Measurements from ENCODE around the gene SMG9.

The SMG9 gene

DNA sequence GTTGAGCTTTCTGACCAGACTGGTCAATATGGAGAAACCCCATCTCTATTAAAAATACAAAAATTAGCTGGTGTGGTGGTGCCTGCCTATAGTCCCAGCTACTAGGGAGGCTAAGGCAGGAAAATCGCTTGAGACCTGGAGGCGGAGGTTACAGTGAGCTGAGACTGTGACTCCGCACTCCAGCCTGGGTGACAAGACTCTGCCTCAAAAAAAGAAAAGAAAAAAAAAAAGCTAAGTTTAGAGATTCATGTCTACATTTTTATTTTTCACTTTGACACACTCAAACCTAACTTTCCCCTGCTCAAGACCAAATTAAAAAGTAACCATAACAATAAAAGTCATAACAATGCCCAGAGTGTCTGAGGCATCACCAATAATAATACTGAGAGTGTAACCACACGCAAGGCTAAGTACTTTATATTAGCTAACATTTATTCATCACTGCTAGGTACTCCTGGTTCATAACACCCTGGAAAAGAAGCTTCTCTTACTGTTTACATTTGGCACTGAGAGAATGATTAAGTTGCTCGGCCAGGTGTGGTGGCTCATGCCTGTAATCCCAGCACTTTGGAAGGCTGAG lies 33.2 kb downstream of the SMG9 start:
- no peak for DNase-seq (ENCODE audit: low spot score)

DNA sequence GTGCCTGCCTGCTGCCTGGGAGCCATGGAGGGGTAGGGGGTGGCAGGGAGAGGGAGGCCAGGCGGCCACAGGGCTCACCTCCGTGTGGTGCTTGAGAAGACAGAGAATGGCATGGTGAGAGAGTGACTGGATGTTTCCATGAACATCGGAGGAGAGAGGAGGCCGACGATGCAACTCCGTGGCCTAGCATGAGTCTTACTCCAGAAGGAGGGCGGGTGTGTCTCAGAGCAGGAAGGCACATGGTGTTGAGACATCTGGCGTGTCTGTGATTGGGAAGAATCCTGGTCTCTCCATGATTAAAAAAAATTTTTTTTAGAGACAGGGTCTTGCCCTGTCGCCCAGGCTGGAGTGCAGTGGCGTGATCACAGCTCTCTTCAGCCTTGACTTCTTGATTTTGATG lies 33.8 kb downstream of the SMG9 start:
- DNase-seq (ENCODE audit: low spot score), result no peak

DNA sequence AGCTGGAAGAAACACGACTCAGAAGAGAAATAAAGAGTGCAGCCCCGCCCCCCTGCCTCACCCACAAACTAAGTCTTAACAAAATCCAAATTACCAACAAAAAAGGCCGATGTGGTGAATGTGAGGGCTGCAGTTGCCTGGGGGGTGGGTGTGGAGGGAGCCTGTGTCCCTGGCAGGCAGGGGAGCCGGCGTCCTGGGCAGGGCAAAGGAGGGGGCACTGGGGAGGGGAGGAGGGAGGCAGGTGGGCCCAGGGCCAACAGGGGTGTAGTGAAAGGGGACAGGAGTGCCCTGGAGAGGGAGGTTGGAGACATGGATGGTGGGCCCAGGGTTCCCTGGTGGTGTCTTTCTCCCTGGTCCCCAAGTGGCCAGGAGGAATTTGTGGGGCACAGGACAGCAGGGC lies 34.8 kb downstream of the SMG9 start:
- peak; percentile 38 for DNase-seq (ENCODE audit: low spot score)

- DNase-seq (ENCODE audit: low spot score), result no peak
These were observed 35.3 kb downstream of the SMG9 start for GRCh38 chr19:43719378-43719868.

- DNase-seq (ENCODE audit: low spot score), result no peak
These were observed 36.0 kb downstream of the SMG9 start for GRCh38 chr19:43718627-43719377.

DNA sequence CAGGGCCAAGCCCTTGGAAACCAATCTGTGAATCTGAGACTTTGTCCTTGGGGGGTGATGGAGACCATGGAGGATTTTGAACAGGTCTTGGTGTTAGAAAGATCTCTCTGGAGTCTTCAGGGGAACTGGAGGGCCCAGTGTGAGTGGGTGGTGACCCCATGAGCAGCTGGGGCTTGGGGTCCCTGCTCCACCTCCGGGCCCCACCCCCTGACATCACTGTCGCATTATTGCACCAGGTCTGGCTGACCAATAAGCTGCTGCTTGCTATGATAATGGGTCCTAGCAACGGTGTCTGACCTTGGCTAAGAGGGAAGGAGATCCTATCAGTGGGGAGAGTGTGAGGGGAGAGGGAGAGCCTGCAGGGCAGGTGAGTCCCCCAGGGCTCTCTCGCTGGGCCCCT lies 39.0 kb downstream of the SMG9 start, which contains the start of gene IRGC:
Gene IRGC (plus strand): TSS at position 301 of the 400 bp plus-strand sequence. CDS start 2,483 bp downstream, outside the sequence.
- no peak for DNase-seq (ENCODE audit: low spot score)

DNA sequence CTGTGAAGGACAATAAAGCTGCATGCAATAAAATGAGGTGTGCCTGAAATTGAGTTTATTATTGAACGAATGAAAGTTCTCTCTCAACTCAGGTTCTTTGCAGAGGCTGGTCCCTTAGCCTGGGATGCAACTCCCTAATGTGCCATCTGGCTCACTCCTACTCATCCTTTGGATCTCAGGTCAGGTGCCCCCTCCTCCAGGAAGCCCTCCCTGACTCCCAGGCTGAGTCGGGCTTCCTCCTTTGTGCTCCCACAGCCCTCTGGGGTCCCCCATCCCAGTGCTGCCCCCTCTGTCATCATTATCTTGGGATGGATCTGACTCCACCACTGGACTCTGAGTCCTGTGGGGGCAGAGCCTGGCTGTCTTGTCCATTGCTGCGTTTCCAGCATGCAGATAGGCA lies 41.6 kb downstream of the SMG9 start:
- no peak for DNase-seq (ENCODE audit: low spot score)

GRCh38 chr19:43711751-43712355 lies 42.9 kb downstream of the SMG9 start:
- no peak for DNase-seq (ENCODE audit: low spot score)

DNA sequence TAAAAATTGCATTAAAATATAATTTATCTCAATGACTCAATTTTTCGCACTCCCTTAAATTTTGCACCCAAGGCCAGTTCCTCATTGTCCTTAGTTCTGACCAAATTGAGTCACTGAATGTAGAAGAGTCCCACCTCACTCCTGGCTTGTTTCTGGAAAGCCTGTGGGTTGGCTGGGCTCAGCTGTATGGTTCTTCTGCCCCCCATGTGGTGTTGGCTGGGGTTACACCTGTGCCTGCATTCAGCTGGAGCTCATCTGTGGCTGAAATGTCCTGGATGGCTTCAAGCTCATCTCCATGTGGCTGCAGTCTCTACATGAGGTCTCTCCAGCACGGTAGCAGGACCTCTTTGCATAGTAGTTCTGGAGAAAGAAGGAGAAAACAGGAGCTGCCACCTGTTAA lies 46.0 kb downstream of the SMG9 start:
- no peak for DNase-seq (ENCODE audit: low spot score)

DNA sequence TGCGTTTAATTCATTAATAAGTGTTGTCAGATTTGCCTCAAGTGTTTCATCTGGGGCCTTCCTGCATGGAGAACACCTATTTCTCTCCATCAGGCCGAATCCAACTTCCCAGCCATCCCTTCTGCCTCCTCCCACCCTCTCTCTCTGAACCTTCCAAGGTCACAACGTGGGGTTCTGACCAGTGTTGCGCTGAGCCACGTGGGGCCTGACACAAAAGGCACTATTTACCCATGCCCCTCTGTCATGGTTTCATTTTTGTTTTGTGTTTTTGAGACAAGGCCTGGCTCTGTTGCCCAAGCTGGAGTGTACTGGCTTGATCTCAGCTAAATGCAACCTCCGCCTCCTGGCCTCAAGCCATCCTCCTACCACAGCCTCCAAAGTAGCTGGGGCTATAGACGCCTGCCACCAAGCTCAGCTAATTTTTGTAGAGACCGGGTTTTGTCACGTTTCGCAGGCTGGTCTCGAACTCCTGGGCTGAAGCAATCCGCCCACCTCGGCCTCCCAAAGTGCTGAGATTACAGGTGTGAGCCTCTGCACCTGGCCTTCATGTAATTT lies 47.5 kb downstream of the SMG9 start:
- no peak for DNase-seq (ENCODE audit: low spot score)

GRCh38 chr19:43705729-43706128 lies 49.0 kb downstream of the SMG9 start:
- DNase-seq (ENCODE audit: low spot score), result no peak

DNA sequence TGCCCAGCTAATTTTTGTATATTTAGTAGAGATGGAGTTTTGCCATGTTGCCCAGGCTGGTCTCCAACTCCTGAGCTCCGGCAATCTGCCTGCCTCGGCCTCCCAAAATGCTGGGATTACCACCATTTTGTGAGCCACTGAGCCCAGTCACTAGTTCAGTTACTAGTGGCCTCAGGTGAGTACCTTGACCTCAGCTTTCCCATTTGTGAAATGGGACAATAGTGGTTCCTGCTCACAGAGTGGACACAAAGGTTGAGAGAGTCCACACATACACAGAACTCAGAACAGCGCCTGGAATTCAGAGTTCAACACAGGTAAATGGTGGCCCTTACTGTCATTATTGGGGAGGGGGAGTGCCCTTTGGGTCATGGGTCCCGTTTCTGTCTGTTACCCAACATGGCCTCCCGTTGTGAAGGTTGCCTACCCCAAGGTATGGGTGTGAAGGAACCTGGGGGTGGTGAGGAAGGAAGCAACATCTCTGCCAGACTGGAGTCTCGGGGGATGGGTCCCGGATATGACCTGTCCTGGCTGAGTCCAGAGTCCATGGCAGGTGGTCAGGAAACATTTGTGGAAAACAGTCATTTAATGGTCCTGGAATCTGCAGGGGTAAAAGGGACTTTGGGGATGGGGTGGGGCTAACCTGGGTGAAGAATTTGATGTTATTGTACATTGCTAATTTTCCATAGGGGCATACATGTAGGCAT lies 50.6 kb downstream of the SMG9 start:
- DNase-seq (ENCODE audit: low spot score), result no peak

GRCh38 chr19:43700395-43701000 lies 54.3 kb downstream of the SMG9 start:
- no peak for DNase-seq (ENCODE audit: low spot score)

- peak; percentile 79 for DNase-seq (ENCODE audit: low spot score)
These were observed 55.0 kb downstream of the SMG9 start for GRCh38 chr19:43699506-43700394.

DNA sequence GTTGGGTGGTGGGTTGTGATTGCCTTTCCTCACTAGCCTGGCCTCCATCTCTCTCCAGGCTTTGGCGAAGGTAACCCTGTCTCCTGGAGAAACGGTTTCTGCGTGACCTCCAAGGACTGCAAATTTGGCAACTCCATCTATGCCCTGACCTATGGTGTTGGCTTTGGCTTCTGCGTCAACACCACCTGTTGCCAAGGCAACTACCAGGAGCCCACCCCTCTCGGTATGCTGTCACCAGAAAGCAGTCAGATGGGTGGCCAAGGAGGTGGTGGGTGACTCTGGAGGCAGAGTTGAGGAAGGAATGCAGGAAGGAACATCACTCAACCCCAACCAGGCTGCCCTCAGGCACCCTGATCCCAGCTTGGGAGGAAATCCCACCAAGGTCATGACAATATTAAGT lies 57.5 kb downstream of the SMG9 start:
- DNase-seq (ENCODE audit: low spot score), result no peak

DNA sequence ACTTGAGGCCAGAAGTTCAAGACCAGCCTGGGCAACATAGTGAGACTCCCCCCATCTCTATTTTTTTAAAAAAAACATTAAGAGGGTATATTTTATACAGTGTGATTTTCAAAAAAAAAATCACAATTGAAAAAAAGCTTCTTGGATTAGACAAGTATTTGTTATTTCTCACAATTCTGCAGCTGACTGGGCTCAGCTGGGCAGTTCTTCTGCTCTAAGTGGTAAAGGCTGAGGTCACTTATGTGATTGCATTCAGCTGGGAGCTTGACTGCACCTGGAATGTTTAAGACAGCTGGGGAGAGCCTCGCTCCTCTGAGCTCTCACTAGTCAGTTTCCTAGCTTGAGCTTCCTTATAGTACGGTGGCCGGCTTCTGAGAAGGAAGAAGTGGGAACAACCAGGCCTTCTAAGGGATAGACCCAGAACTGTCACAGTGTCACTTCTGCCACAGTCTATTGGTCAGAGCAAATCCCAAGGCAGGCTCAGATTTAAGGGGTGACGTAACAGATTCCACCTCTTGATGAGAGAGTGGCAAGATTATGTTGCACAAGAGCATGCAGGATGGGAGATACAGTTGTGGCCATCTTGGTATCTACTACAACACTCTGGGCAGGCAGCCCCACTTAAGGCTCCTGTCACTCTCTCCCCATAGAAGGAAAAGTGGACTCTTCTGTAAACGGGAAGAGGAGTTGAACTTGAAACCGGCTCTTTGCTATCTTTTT lies 58.6 kb downstream of the SMG9 start:
- DNase-seq (ENCODE audit: low spot score), result no peak

DNA sequence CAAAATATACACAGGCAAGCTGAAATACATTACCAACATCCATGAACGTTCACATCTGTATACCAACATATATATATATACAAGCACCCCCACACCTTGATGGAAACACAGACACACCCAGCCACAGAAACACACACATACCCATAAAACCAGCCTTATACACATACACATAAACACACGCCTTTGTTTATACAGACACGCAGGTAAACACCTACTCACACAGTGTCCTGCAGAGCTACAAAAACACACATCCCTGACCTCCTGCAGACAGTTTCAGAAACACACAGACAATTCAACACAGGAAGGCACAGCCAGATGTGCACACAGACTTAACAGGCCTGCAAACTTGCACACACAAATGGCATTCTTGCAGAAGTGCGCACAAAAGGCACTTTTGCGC lies 60.2 kb downstream of the SMG9 start:
- DNase-seq (ENCODE audit: low spot score), result no peak

DNA sequence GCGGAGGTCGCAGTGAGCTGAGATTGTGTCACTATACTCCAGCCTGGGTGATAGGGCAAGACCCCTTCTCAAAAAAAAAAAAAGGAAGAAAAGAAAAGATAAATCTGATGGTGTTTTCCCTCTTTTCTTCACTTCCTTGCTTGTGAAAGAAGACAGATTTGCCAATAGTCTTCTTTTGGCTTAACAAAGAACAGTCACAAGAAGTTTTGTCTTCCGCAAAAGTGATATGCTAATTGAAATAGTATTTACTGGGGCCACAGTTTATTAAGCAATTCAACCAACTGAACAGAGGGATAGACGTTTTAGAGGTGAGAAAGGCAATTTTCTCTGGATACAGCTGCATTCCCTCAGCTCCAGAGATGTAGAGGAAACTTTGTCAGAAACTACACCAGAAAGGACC lies 61.9 kb downstream of the SMG9 start:
- DNase-seq (ENCODE audit: low spot score), result no peak

DNA sequence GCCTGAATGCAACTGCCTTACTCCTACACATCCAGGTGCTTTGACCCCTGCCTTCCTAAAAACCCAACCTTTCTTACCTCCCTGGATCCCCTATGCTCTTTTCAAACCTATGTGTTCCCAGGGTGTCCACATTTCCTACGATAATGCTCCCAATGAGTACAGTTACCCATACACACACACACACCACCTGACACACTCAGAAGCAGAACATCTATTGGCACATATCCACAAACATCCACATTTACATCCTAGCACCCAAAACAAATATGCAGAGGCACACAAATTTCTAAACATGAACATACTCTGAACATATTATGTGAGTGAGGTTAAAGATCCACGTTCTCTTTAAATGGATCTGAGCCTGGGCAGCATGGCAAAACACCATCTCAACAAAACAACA lies 62.4 kb downstream of the SMG9 start:
- DNase-seq (ENCODE audit: low spot score), result no peak

DNA sequence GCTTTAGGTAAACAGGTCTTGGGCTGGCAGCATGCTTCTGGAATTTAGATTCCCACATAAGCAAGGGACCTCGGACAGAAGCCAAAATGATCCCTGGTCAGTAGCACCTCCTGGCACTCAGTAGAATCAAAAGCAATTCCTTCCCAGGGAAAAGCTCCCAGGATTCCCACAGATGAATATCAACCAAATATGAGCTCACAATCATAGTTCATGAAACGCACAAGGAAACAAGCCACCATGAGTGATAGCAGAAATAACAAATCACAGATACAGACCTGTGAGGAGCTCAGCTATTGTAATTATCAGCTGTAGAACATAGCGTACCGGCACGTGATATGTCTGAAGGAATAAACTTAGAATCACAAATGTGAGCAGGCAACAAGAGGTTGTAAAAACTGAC lies 63.0 kb downstream of the SMG9 start:
- DNase-seq (ENCODE audit: low spot score), result no peak
